ENCODE data around the gene MRPS34. TPM values are rescaled to one million over a fixed set of nuclear protein-coding genes. Genes with fewer than 3 reads are reported as not detected.
A peak's percentile ranks its signal among the peaks of the same experiment; 100 is the strongest.

The MRPS34 gene
- total and polyA plus RNA-seq, 8 donors, result 21.1 to 204 (median 103) TPM

- Histone ChIP-seq H3K4me3 (no peak overlapping the region), H3K9me3 (no peaks in the 10 kb centered on the region), H3K36me3 (peaks cover 62 to 100% (median 100%) of the 10 kb centered on the region in 4 donors), H3K27ac (no peak overlapping the region), H3K27me3 (no peaks in the 10 kb centered on the region), H3K4me1 (peaks cover 0 to 20% (median 6%) of the 10 kb centered on the region in 4 donors)
- TF ChIP-seq POLR2A (IDR thresholded peaks at IDR 0.05) (no peak), POLR2AphosphoS5 (IDR thresholded peaks at IDR 0.05) (no peak), EP300 (IDR thresholded peaks at IDR 0.05) (no peak)
- no peak for DNase-seq
- intact Hi-C loops (cut with DNase I; ENCODE audit: low total_unique reads), result no loop called here
- WGBS, 5 donors, result 87 to 95% (median 92%) methylated on average over 13 to 15 of the region's 15 CpGs
Observed at GRCh38 chr16:1761751-1762150, 11.2 kb downstream of the MRPS34 start.

DNA sequence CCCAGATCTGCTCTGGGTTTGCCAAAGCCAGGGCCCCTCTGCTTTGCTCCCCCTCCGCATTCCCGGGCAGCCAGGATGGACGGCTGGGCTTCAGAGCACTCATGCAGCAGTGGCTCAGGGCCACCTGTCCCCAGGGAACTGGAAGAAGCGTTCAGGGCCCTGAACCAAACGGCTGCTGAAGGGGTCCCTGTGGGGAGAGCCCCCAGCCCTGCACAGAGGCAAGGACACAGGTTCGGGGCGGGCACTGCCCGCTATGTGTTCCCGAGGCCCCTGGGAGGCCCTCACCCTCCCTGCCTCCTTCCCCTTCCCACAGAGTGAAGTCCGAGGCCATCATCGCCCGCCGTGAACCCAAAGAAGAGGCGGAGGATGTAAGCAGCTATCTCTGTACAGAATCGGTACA lies 12.0 kb downstream of the MRPS34 start:
- H3K27ac ChIP-seq, result no peak overlapping the region
- WGBS, 5 donors, result 88 to 94% (median 91%) methylated on average over 12 to 15 of the region's 15 CpGs
- H3K36me3 ChIP-seq, result peaks cover 54 to 100% (median 97%) of the 10 kb centered on the region in 4 donors
- intact Hi-C loops (cut with DNase I; ENCODE audit: low total_unique reads), result no loop called here
- TF ChIP-seq EP300 (IDR thresholded peaks at IDR 0.05) (no peak), POLR2AphosphoS5 (IDR thresholded peaks at IDR 0.05) (no peak), POLR2A (IDR thresholded peaks at IDR 0.05) (no peak)
- TF ChIP-seq, protein P1, sequence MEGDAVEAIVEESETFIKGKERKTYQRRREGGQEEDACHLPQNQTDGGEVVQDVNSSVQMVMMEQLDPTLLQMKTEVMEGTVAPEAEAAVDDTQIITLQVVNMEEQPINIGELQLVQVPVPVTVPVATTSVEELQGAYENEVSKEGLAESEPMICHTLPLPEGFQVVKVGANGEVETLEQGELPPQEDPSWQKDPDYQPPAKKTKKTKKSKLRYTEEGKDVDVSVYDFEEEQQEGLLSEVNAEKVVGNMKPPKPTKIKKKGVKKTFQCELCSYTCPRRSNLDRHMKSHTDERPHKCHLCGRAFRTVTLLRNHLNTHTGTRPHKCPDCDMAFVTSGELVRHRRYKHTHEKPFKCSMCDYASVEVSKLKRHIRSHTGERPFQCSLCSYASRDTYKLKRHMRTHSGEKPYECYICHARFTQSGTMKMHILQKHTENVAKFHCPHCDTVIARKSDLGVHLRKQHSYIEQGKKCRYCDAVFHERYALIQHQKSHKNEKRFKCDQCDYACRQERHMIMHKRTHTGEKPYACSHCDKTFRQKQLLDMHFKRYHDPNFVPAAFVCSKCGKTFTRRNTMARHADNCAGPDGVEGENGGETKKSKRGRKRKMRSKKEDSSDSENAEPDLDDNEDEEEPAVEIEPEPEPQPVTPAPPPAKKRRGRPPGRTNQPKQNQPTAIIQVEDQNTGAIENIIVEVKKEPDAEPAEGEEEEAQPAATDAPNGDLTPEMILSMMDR (IDR thresholded peaks at IDR 0.05), result no peak
- DNase-seq, result no peak
- no peaks in the 10 kb centered on the region for H3K27me3 ChIP-seq
- no peak overlapping the region for H3K4me3 ChIP-seq
- peaks cover 0 to 20% (median 6%) of the 10 kb centered on the region in 4 donors for H3K4me1 ChIP-seq
- no peaks in the 10 kb centered on the region for H3K9me3 ChIP-seq

GRCh38 chr16:1759511-1759910 lies 13.4 kb downstream of the MRPS34 start:
- Histone ChIP-seq H3K27ac (no peak overlapping the region), H3K9me3 (no peaks in the 10 kb centered on the region), H3K4me1 (peaks cover 0 to 20% (median 6%) of the 10 kb centered on the region in 4 donors), H3K4me3 (no peak overlapping the region), H3K27me3 (no peaks in the 10 kb centered on the region), H3K36me3 (peaks cover 40 to 100% (median 96%) of the 10 kb centered on the region in 4 donors)
- no peak for DNase-seq
- 91 to 94% (median 94%) methylated on average over 16 to 21 of the region's 21 CpGs for whole genome bisulfite sequencing, 5 donors
- intact Hi-C loops (cut with DNase I; ENCODE audit: low total_unique reads), result no loop called here
- TF ChIP-seq POLR2AphosphoS5 (IDR thresholded peaks at IDR 0.05) (no peak), EP300 (IDR thresholded peaks at IDR 0.05) (no peak), POLR2A (IDR thresholded peaks at IDR 0.05) (no peak)
- TF ChIP-seq, protein P1 (IDR thresholded peaks at IDR 0.05), result no peak

DNA sequence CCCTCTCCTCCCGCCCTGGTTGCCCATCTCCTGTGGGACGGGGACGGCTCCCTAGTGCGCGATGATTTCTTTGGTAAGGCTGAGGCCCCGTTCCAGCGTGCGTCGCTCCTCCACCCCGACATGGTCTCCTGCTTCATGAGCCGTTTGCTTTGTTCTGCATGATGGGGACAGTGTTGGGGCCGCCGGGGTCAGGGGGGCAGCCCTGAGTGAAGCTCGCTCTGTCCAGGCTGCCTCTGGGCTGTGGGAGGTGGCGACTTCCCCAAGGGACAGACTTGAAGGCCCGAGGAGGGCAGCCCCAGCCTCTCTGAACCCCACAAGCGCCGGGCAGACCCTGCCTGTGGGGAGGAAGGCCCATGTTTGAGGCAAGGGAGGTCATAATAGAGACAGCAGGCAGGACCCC lies 14.0 kb downstream of the MRPS34 start:
- Histone ChIP-seq H3K4me1 (peaks cover 0 to 16% (median 6%) of the 10 kb centered on the region in 4 donors), H3K36me3 (peaks cover 35 to 100% (median 96%) of the 10 kb centered on the region in 4 donors), H3K27me3 (no peaks in the 10 kb centered on the region), H3K27ac (no peak overlapping the region), H3K4me3 (no peak overlapping the region), H3K9me3 (no peaks in the 10 kb centered on the region)
- no peak for DNase-seq
- 90 to 99% (median 93%) methylated on average over 11 to 18 of the region's 18 CpGs for WGBS, 5 donors
- intact Hi-C loops (cut with DNase I; ENCODE audit: low total_unique reads), result no loop called here
- TF ChIP-seq, protein P1 (IDR thresholded peaks at IDR 0.05), result no peak
- TF ChIP-seq POLR2A (IDR thresholded peaks at IDR 0.05), result no peak
- no peak for TF ChIP-seq POLR2AphosphoS5 (IDR thresholded peaks at IDR 0.05)
- TF ChIP-seq EP300 (IDR thresholded peaks at IDR 0.05), result no peak

DNA sequence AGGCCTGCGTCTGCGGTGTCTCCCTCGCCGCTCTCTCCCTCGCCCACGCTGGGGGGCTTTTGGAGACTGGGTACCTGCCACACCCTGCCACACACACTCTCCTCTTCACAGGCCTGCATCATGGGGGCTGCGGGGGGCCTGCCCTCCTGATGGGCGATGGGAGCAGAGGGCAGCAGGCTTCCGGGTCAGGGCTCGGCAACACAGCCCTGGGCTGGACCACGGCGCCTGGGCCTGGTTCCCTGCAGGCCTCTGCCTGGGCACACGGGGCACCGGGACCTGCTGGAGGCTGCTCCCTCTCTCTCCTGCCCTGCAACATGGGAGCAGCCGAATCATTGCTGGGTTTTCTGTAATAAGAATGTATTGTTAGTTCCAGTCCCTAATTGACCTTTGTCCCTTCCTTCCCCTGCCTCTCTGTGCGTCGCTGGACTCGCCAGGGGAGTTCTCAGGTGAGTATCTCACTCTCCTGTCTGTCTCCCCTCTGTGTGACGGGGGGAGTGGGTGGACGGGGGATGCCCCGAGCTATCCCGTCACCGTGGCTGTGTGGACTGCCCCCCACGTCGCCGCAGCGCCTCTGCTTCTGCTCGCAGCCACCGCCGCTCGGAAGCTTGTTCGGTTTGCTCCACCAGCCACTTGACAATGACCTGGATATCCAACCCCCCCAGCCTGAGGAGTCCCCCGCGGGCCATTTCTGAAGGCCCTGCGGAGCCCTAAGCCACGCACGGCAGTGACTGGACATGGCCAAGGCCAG lies 15.0 kb downstream of the MRPS34 start:
- TF ChIP-seq, protein P1 (IDR thresholded peaks at IDR 0.05), result no peak
- TF ChIP-seq POLR2AphosphoS5 (IDR thresholded peaks at IDR 0.05), result no peak
- no peak for TF ChIP-seq POLR2A (IDR thresholded peaks at IDR 0.05)
- TF ChIP-seq EP300 (IDR thresholded peaks at IDR 0.05), result no peak
- intact Hi-C loops (cut with DNase I; ENCODE audit: low total_unique reads), result no loop called here
- DNase-seq, result peak in 1 of 2 donors; percentile 22
- no peak overlapping the region for H3K27ac ChIP-seq
- H3K4me3 ChIP-seq, result no peak overlapping the region
- peaks cover 28 to 99% (median 94%) of the 10 kb centered on the region in 4 donors for H3K36me3 ChIP-seq
- H3K9me3 ChIP-seq, result no peaks in the 10 kb centered on the region
- 78 to 94% (median 91%) methylated on average over 21 to 37 of the region's 37 CpGs for WGBS, 5 donors
- H3K4me1 ChIP-seq, result peaks cover 0 to 5% (median 2%) of the 10 kb centered on the region in 4 donors
- H3K27me3 ChIP-seq, result no peaks in the 10 kb centered on the region

All from stomach (tissue), 9 donors.